GM10266 (cell line): ENCODE data around the gene AGO4.

ENCODE experiments used
- DNase-seq: peaks from one replicate; pipeline ENCODE4 v3.0.0; 2012; ENCODE audit errors: extremely low spot score
- CTCF ChIP-seq: IDR thresholded peaks from 2 replicates; pipeline ENCODE4 v1.5.1; 2012; ENCODE audit warnings: mild to moderate bottlenecking, low read depth; ENCODE audit not compliant: control insufficient read depth, insufficient read depth; ENCODE audit errors: missing control alignments

The AGO4 gene

GRCh38 chr1:35832276-35832905 lies 24.6 kb downstream of the AGO4 start:
- DNase-seq, result no peak
- TF ChIP-seq CTCF, result no peak

GRCh38 chr1:35833395-35833794 lies 25.6 kb downstream of the AGO4 start:
- no peak for DNase-seq
- TF ChIP-seq CTCF, result no peak

GRCh38 chr1:35834218-35834617 lies 26.4 kb downstream of the AGO4 start:
- DNase-seq, result no peak
- no peak for TF ChIP-seq CTCF

GRCh38 chr1:35835398-35835797 lies 27.6 kb downstream of the AGO4 start:
- no peak for DNase-seq
- TF ChIP-seq CTCF, result no peak

- no peak for DNase-seq
- no peak for TF ChIP-seq CTCF
Measured at GRCh38 chr1:35836734-35837133, 28.9 kb downstream of the AGO4 start.

GRCh38 chr1:35838693-35839245 lies 31.0 kb downstream of the AGO4 start:
- no peak for TF ChIP-seq CTCF
- DNase-seq, result no peak

GRCh38 chr1:35844826-35845225 lies 37.0 kb downstream of the AGO4 start:
- no peak for TF ChIP-seq CTCF
- DNase-seq, result no peak
